ENCODE data around the gene STBD1. TPM values are rescaled to one million over a fixed set of nuclear protein-coding genes. Genes with fewer than 3 reads are reported as not detected.

STBD1 gene
- total RNA-seq, 4 donors from 2014 or later: 1.0 to 2.5 (median 1.4) TPM

- DNase-seq: no peak
- no peaks in the 10 kb centered on the region for H3K36me3 ChIP-seq
- H3K27ac ChIP-seq: no peak overlapping the region
- 84 to 85% methylated on average over 6 to 7 of the region's 7 CpGs for WGBS, 2 donors
- H3K4me3 ChIP-seq (replicated peaks in 1 of 3): no peak overlapping the region
- H3K9me3 ChIP-seq: no peaks in the 10 kb centered on the region
- intact Hi-C loops (cut with DNase I): no loop called here
- TF ChIP-seq POLR2A (IDR thresholded peaks at IDR 0.05): no peak
- TF ChIP-seq, protein P1, sequence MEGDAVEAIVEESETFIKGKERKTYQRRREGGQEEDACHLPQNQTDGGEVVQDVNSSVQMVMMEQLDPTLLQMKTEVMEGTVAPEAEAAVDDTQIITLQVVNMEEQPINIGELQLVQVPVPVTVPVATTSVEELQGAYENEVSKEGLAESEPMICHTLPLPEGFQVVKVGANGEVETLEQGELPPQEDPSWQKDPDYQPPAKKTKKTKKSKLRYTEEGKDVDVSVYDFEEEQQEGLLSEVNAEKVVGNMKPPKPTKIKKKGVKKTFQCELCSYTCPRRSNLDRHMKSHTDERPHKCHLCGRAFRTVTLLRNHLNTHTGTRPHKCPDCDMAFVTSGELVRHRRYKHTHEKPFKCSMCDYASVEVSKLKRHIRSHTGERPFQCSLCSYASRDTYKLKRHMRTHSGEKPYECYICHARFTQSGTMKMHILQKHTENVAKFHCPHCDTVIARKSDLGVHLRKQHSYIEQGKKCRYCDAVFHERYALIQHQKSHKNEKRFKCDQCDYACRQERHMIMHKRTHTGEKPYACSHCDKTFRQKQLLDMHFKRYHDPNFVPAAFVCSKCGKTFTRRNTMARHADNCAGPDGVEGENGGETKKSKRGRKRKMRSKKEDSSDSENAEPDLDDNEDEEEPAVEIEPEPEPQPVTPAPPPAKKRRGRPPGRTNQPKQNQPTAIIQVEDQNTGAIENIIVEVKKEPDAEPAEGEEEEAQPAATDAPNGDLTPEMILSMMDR (IDR thresholded peaks at IDR 0.05): no peak
- no peaks in the 10 kb centered on the region for H3K4me1 ChIP-seq
- H3K27me3 ChIP-seq: no peaks in the 10 kb centered on the region
Measured at GRCh38 chr4:76315267-76315918, 8.9 kb downstream of the STBD1 start.

- 89 to 92% methylated on average over 1 of the region's 1 CpG for WGBS, 2 donors
- DNase-seq: no peak
- H3K4me3 ChIP-seq (replicated peaks in 1 of 3): no peak overlapping the region
- no peak overlapping the region for H3K27ac ChIP-seq
- no peaks in the 10 kb centered on the region for H3K36me3 ChIP-seq
- no peaks in the 10 kb centered on the region for H3K9me3 ChIP-seq
- no peak for TF ChIP-seq POLR2A (IDR thresholded peaks at IDR 0.05)
- TF ChIP-seq, protein P1 (IDR thresholded peaks at IDR 0.05): no peak
- intact Hi-C loops (cut with DNase I): no loop called here
- H3K27me3 ChIP-seq: no peaks in the 10 kb centered on the region
- no peaks in the 10 kb centered on the region for H3K4me1 ChIP-seq
Measured at GRCh38 chr4:76316131-76316530, 9.6 kb downstream of the STBD1 start.

GRCh38 chr4:76322236-76322635 lies 15.7 kb downstream of the STBD1 start:
- no peak overlapping the region for H3K27ac ChIP-seq
- H3K4me3 ChIP-seq (replicated peaks in 1 of 3): no peak overlapping the region
- intact Hi-C loops (cut with DNase I): no loop called here
- TF ChIP-seq, protein P1 (IDR thresholded peaks at IDR 0.05): no peak
- TF ChIP-seq POLR2A (IDR thresholded peaks at IDR 0.05): no peak
- H3K27me3 ChIP-seq: no peaks in the 10 kb centered on the region
- 81% methylated on average over 3 of the region's 3 CpGs for WGBS, 2 donors
- no peaks in the 10 kb centered on the region for H3K4me1 ChIP-seq
- H3K36me3 ChIP-seq: no peaks in the 10 kb centered on the region
- no peak for DNase-seq
- H3K9me3 ChIP-seq: no peaks in the 10 kb centered on the region

- no peak for TF ChIP-seq POLR2A (IDR thresholded peaks at IDR 0.05)
- TF ChIP-seq, protein P1 (IDR thresholded peaks at IDR 0.05): no peak
- DNase-seq: no peak
- Histone ChIP-seq H3K27me3 (no peaks in the 10 kb centered on the region), H3K27ac (no peak overlapping the region), H3K4me3 (replicated peaks in 1 of 3) (no peak overlapping the region), H3K4me1 (no peaks in the 10 kb centered on the region), H3K36me3 (no peaks in the 10 kb centered on the region), H3K9me3 (no peaks in the 10 kb centered on the region)
- intact Hi-C loops (cut with DNase I): no loop called here
Measured at GRCh38 chr4:76325072-76325471, 18.5 kb downstream of the STBD1 start.

DNA sequence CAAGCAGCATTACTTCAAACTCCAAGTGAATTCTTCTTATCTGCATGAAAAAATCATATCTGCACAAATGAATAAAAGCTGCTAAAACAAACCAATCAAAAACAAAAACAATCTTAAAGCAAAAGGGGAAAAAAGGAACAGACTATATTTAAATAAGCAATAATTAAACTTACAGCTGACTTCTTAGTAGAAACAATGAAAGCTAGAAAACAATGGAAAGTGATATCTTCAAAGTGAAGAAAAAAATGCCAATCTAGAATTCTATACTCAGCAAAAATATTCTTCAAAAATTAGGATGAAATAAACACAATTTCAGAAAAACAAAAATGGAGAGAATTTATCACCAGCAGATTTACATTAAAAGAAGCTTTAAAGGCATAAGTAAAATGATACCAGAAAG lies 20.0 kb downstream of the STBD1 start:
- intact Hi-C loops (cut with DNase I): no loop called here
- no peaks in the 10 kb centered on the region for H3K4me1 ChIP-seq
- H3K36me3 ChIP-seq: no peaks in the 10 kb centered on the region
- no peak overlapping the region for H3K4me3 ChIP-seq (replicated peaks in 1 of 3)
- no peak overlapping the region for H3K27ac ChIP-seq
- H3K27me3 ChIP-seq: no peaks in the 10 kb centered on the region
- TF ChIP-seq POLR2A (IDR thresholded peaks at IDR 0.05): no peak
- TF ChIP-seq, protein P1 (IDR thresholded peaks at IDR 0.05): no peak
- no peak for DNase-seq
- H3K9me3 ChIP-seq: no peaks in the 10 kb centered on the region

Data from thyroid gland (tissue), 4 donors.